ENCODE data around the gene SCP2D1. TPM values are rescaled to one million over a fixed set of nuclear protein-coding genes. Genes with fewer than 3 reads are reported as not detected.

SCP2D1 gene
- total RNA-seq, 2 experiments from 2014 or later: not detected

DNA sequence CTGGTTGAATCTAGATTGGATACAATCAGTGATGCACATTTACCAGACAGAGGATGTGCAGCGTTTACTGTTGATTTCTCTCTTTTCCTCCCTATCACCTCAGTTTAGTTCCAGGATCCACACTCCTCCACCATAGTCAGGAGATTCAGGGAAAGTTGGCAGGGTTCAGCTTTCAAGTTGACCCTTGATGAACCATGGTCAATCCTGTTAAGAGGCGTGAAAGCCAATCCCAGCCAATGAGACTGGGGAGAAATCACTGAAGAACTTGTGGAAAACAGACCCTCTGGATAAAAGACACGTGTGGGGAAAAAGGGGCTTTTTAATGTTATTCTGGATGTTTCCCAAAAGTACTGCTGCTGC, 19.2 kb upstream of the SCP2D1 start:
- peak; percentile 27 for ATAC-seq (ENCODE audit: poor library complexity)
- no peaks in the 10 kb centered on the region for H3K36me3 ChIP-seq (ENCODE audit: insufficient read depth, low read length)
- TF ChIP-seq, protein P1, sequence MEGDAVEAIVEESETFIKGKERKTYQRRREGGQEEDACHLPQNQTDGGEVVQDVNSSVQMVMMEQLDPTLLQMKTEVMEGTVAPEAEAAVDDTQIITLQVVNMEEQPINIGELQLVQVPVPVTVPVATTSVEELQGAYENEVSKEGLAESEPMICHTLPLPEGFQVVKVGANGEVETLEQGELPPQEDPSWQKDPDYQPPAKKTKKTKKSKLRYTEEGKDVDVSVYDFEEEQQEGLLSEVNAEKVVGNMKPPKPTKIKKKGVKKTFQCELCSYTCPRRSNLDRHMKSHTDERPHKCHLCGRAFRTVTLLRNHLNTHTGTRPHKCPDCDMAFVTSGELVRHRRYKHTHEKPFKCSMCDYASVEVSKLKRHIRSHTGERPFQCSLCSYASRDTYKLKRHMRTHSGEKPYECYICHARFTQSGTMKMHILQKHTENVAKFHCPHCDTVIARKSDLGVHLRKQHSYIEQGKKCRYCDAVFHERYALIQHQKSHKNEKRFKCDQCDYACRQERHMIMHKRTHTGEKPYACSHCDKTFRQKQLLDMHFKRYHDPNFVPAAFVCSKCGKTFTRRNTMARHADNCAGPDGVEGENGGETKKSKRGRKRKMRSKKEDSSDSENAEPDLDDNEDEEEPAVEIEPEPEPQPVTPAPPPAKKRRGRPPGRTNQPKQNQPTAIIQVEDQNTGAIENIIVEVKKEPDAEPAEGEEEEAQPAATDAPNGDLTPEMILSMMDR (IDR thresholded peaks at IDR 0.05): no peak
- ChIA-PET CTCF (no interaction called here), POLR2A (interaction anchor here (0.7 to 1.6 kb wide), 14 partner anchors 9 to 1258 kb away, joined by 3 to 26 read pairs (median 8); partner anchors contain the start of genes CFAP61, CRNKL1, DTD1 and DZANK1)
- Mint-ChIP-seq H3K9me3 (peaks cover 7% of the 10 kb centered on the region), H3K36me3 (ENCODE audit: low read depth) (peaks cover 9% of the 10 kb centered on the region), H3K27me3 (peaks cover 39% of the 10 kb centered on the region), H3K4me3 (peak overlapping the region; percentile 92), H3K27ac (peak overlapping the region; percentile 100), H3K4me1 (ENCODE audit: low read depth) (peaks cover 28% of the 10 kb centered on the region)
- no peak for DNase-seq
- no peaks in the 10 kb centered on the region for H3K9me3 ChIP-seq (ENCODE audit: control insufficient read depth in 1 of 2, insufficient read depth in 1 of 2, low read length in 2 of 2)
- H3K27ac ChIP-seq (ENCODE audit: low read depth in 1 of 2, low read length in 2 of 2): peak overlapping the region; percentile 85 to 93
- intact Hi-C loops (cut with DNase I, micrococcal nuclease): loop anchor here (1.0 to 10.0 kb wide), 10 partner anchors 228 to 1920 kb away; partner anchors contain the start of genes CFAP61 (in 2 of the 2), CRNKL1 (in 2 of the 2), SEC23B (in 2 of the 2) and DZANK1 (in 1 of the 2)
- peaks cover 0 to 10% of the 10 kb centered on the region in 2 experiments for H3K27me3 ChIP-seq (ENCODE audit: control insufficient read depth in 1 of 2, insufficient read depth in 2 of 2, low read length in 2 of 2)
- peaks cover 11% of the 10 kb centered on the region for H3K4me1 ChIP-seq (ENCODE audit: insufficient read depth, low read length)
- H3K4me3 ChIP-seq (ENCODE audit: low read length): peak overlapping the region; percentile 75

DNA sequence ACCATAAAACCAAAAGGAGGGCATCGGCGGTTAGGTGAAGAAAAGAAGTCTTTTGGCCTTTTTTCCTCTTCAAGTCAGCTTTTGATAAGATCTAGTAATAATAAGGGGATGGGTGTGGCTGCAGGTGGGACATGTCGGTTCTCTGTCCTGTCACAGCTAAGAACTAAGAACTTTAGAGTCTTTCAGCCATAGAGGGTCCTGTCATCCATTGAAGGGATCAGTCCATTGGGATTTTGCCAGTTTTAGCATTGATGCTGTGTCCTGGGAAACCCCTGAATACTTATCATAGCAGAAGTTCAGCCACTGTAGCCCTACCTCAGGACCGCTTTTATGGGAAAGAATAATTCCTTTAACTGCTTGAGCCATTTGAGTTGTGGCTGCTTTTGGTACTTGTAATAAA, 18.2 kb upstream of the SCP2D1 start:
- DNase-seq (no peak), ATAC-seq (ENCODE audit: poor library complexity) (no peak)
- H3K27me3 ChIP-seq (ENCODE audit: control insufficient read depth in 1 of 2, insufficient read depth in 2 of 2, low read length in 2 of 2): peaks cover 0 to 8% of the 10 kb centered on the region in 2 experiments
- Mint-ChIP-seq H3K27me3 (peaks cover 30% of the 10 kb centered on the region), H3K27ac (peak overlapping the region; percentile 100), H3K4me1 (ENCODE audit: low read depth) (peaks cover 28% of the 10 kb centered on the region), H3K36me3 (ENCODE audit: low read depth) (peaks cover 9% of the 10 kb centered on the region), H3K9me3 (peaks cover 7% of the 10 kb centered on the region), H3K4me3 (peak overlapping the region; percentile 92)
- TF ChIP-seq, protein P1 (IDR thresholded peaks at IDR 0.05): no peak
- intact Hi-C loops (cut with DNase I, micrococcal nuclease): loop anchor here (2.0 to 10.0 kb wide), 7 partner anchors 229 to 1919 kb away; partner anchors contain the start of genes CFAP61 (in 1 of the 2), CRNKL1 (in 1 of the 2), DZANK1 (in 1 of the 2) and MGME1 (in 1 of the 2)
- no peak overlapping the region for H3K27ac ChIP-seq (ENCODE audit: low read depth in 1 of 2, low read length in 2 of 2)
- H3K4me3 ChIP-seq (ENCODE audit: low read length): no peak overlapping the region
- ChIA-PET POLR2A (no interaction called here), CTCF (no interaction called here)
- peaks cover 11% of the 10 kb centered on the region for H3K4me1 ChIP-seq (ENCODE audit: insufficient read depth, low read length)
- H3K9me3 ChIP-seq (ENCODE audit: control insufficient read depth in 1 of 2, insufficient read depth in 1 of 2, low read length in 2 of 2): no peaks in the 10 kb centered on the region
- no peaks in the 10 kb centered on the region for H3K36me3 ChIP-seq (ENCODE audit: insufficient read depth, low read length)

DNA sequence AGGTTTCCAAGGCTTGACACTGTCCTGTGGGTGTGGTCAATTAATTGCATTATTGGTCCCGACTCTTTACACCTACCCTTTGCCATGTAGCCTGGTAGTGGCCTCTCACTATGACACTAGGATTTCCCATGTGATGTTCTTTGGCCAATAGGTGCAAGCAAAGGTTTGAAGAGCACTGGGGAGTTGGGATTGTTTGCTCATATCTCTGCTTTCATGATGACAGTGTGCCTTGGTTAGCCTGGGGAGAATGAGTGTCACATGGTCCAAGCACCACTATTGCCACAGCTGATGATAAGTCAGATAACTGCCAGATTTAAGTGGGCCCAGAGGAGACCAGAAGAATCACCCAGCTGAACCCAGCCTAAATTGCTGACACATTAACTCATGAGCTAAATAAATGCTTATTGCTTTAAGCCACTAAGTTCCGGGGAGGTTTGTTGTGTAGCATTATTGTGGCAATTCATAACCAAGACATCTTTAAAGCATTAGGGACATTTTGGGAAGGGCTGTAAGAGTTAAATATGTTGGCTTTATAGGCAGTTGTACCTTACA, 17.2 kb upstream of the SCP2D1 start:
- TF ChIP-seq, protein P1 (IDR thresholded peaks at IDR 0.05): no peak
- H3K36me3 Mint-ChIP-seq (ENCODE audit: low read depth): peaks cover 9% of the 10 kb centered on the region
- H3K27me3 ChIP-seq (ENCODE audit: control insufficient read depth in 1 of 2, insufficient read depth in 2 of 2, low read length in 2 of 2): peaks cover 0 to 2% of the 10 kb centered on the region in 2 experiments
- no peak overlapping the region for H3K27ac Mint-ChIP-seq
- H3K9me3 Mint-ChIP-seq: peaks cover 7% of the 10 kb centered on the region
- no peak overlapping the region for H3K4me3 Mint-ChIP-seq
- ATAC-seq (ENCODE audit: poor library complexity) (no peak), DNase-seq (no peak)
- no peak overlapping the region for H3K4me3 ChIP-seq (ENCODE audit: low read length)
- no peak overlapping the region for H3K27ac ChIP-seq (ENCODE audit: low read depth in 1 of 2, low read length in 2 of 2)
- peaks cover 11% of the 10 kb centered on the region for H3K4me1 ChIP-seq (ENCODE audit: insufficient read depth, low read length)
- no peaks in the 10 kb centered on the region for H3K9me3 ChIP-seq (ENCODE audit: control insufficient read depth in 1 of 2, insufficient read depth in 1 of 2, low read length in 2 of 2)
- no peaks in the 10 kb centered on the region for H3K36me3 ChIP-seq (ENCODE audit: insufficient read depth, low read length)
- peaks cover 20% of the 10 kb centered on the region for H3K27me3 Mint-ChIP-seq
- peaks cover 28% of the 10 kb centered on the region for H3K4me1 Mint-ChIP-seq (ENCODE audit: low read depth)
- CTCF ChIA-PET: no interaction called here
- intact Hi-C loops (cut with DNase I, micrococcal nuclease): loop anchor here (5.0 to 10.0 kb wide), 5 partner anchors 329 to 1918 kb away; partner anchors contain the start of genes CFAP61 (in 1 of the 2), CRNKL1 (in 1 of the 2), DZANK1 (in 1 of the 2) and MGME1 (in 1 of the 2)
- POLR2A ChIA-PET: no interaction called here

All from CD4-positive, alpha-beta T cell (primary cell).